ENCODE measurements around the gene MEPCE. TPM values are rescaled to one million over a fixed set of nuclear protein-coding genes. Genes with fewer than 3 reads are reported as not detected.
A peak's percentile ranks its signal among the peaks of the same experiment; 100 is the strongest.

Gene MEPCE
- total and polyA plus RNA-seq, 9 of the 15 experiments (the other 6 are each of a cell fraction or from before 2014, with no cell fraction given): 10.9 to 76.3 (median 44.1) TPM

DNA sequence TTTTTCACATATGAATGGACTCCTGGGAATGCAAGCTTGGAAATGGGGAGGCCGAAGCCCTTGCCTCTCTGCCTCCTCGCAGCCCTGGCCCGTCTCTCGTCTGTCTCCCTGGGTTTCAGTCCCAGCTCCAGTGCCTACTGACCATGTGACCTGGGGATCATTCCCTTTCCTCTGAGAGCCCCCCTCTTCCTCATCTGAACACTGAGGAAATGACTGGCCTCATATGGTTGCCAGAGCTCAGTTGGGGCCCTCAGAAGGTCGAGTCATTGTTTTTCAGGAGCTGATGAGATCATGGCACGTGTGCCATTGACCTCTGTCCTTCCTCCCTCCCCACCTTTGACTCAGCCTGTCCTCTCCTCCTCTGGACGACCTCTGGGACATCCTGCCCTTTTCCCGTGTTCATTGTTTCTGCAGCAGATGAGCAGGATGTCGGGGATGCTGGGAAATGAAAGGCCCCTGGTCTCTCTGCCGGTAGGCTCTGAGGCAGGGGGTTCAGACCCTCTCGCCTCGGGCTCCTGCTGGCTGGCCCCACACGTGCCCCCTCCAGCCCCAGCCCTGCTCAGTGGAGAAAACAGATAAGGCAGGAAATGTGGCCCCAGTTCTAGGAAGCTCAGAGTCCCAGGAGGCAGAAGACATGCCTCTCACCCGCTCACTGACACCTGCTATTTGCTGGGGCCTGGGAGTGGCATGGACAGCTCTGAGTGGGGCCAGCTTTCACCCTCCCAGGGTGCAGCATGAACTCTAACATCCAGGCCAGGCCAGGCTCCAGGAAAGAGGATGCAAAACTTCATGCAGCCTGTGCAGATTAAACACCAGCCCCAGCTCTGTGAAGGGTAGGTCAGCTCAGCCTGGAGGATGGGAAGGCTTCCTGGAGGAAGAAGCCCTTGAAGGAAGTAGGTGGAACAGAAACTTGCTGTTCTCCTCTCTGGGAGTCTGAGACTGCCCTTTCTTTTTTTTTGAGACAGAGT lies 15.0 kb downstream of the MEPCE start (continued):
- TF ChIP-seq TSHZ1 (CRISPR knock-in tag; IDR thresholded peaks at IDR 0.05) (peak; percentile 33), MTA2 (IDR thresholded peaks at IDR 0.05; ENCODE audit: low read depth) (0 out of 2 replicates have a peak, but pooled peaks have one; percentile 44), CBFA2T2 (conservative IDR thresholded peaks at IDR 0.05) (peak; percentile 62), NEUROD1 (IDR thresholded peaks at IDR 0.05; ENCODE audit: borderline replicate concordance, low read depth, low read length, partially characterized antibody) (peak; percentile 69), KLF1 (tag; IDR thresholded peaks at IDR 0.05) (peak; percentile 54; the same call in 1 of the 2 replicates), POLR2B (IDR thresholded peaks at IDR 0.05; ENCODE audit: low read depth, partially characterized antibody) (peak; percentile 47)
- TF ChIP-seq, protein P1, sequence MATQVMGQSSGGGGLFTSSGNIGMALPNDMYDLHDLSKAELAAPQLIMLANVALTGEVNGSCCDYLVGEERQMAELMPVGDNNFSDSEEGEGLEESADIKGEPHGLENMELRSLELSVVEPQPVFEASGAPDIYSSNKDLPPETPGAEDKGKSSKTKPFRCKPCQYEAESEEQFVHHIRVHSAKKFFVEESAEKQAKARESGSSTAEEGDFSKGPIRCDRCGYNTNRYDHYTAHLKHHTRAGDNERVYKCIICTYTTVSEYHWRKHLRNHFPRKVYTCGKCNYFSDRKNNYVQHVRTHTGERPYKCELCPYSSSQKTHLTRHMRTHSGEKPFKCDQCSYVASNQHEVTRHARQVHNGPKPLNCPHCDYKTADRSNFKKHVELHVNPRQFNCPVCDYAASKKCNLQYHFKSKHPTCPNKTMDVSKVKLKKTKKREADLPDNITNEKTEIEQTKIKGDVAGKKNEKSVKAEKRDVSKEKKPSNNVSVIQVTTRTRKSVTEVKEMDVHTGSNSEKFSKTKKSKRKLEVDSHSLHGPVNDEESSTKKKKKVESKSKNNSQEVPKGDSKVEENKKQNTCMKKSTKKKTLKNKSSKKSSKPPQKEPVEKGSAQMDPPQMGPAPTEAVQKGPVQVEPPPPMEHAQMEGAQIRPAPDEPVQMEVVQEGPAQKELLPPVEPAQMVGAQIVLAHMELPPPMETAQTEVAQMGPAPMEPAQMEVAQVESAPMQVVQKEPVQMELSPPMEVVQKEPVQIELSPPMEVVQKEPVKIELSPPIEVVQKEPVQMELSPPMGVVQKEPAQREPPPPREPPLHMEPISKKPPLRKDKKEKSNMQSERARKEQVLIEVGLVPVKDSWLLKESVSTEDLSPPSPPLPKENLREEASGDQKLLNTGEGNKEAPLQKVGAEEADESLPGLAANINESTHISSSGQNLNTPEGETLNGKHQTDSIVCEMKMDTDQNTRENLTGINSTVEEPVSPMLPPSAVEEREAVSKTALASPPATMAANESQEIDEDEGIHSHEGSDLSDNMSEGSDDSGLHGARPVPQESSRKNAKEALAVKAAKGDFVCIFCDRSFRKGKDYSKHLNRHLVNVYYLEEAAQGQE (IDR thresholded peaks at IDR 0.05; ENCODE audit: borderline replicate concordance): peak; percentile 42
- TF ChIP-seq, protein P1 (CRISPR knock-in tag; IDR thresholded peaks at IDR 0.05; ENCODE audit: low read depth): no peak
